H1 (cell line): ENCODE data around the gene OOSP2. TPM values are rescaled to one million over a fixed set of nuclear protein-coding genes. Genes with fewer than 3 reads are reported as not detected.

Source experiments
- CTCF ChIA-PET: fragments of 300-600 bp; sonication (Branson Sonifier 250); formaldehyde crosslinking; loops from one replicate; lab custom pipeline; 2021; ENCODE audit not compliant: partially characterized antibody; lab: Charles Lee
- POLR2A ChIA-PET: fragments of 300-600 bp; sonication (Branson Sonifier 250); formaldehyde crosslinking; loops from one replicate; lab custom pipeline; 2021; ENCODE audit warnings: inconsistent platforms; ENCODE audit not compliant: partially characterized antibody; lab: Charles Lee
- DNase-seq, 2 experiments: peaks; one replicate each; pipeline versions ENCODE4 v3.0.0 to v3.0.0-alpha.2; 2010 to 2022; ENCODE audit warnings: low spot score in 2 of 2, low read depth in 1 of 2, mixed read lengths in 1 of 2
- FAIRE-seq: peaks from 2 replicates; lab custom pipeline; 2011; peaks lifted over from hg19 to GRCh38; lab: Jason Lieb, UNC
- H2AFZ ChIP-seq: 2 replicates; pipeline ENCODE4 v1.8.1; 2012; ENCODE audit warnings: low read length, inconsistent platforms
- H2AK5ac ChIP-seq: 2 replicates; pipeline ENCODE4 v1.6.1; 2013; ENCODE audit warnings: low read depth, low read length
- H2BK120ac ChIP-seq: replicated peaks from 2 replicates; pipeline ENCODE3; 2013; ENCODE audit warnings: low read depth, low read length, inconsistent platforms
- H2BK12ac ChIP-seq: 2 replicates; pipeline ENCODE4 v1.6.1; 2013; ENCODE audit warnings: low read depth, low read length
- H2BK15ac ChIP-seq: 2 replicates; pipeline ENCODE4 v1.6.1; 2013; ENCODE audit warnings: low read length
- H2BK20ac ChIP-seq: 2 replicates; pipeline ENCODE4 v1.6.1; 2013; ENCODE audit warnings: low read length
- H2BK5ac ChIP-seq: 2 replicates; pipeline ENCODE4 v1.6.1; 2013; ENCODE audit warnings: low read depth, low read length
- H3K14ac ChIP-seq: 2 replicates; pipeline ENCODE4 v1.6.1; 2013; ENCODE audit warnings: inconsistent platforms; ENCODE audit not compliant: insufficient read length
- H3K18ac ChIP-seq: 2 replicates; pipeline ENCODE4 v1.6.1; 2013; ENCODE audit warnings: low read length; ENCODE audit errors: extremely low read depth
- H3K23ac ChIP-seq: 2 replicates; pipeline ENCODE4 v1.6.1; 2013; ENCODE audit warnings: inconsistent platforms; ENCODE audit not compliant: insufficient read length
- H3K23me2 ChIP-seq: 2 replicates; pipeline ENCODE4 v1.6.1; 2013; ENCODE audit warnings: low read depth, low read length
- H3K27ac ChIP-seq: 2 replicates; pipeline ENCODE4 v1.6.1; 2011; ENCODE audit warnings: low read depth, low read length, inconsistent platforms
- H3K27me3 ChIP-seq, 4 experiments: replicated peaks in 1 of 4; 1 replicate in 1 of 4; 2 replicates in 3 of 4; pipeline versions ENCODE4 v1.6.1 to v1.8.1; 2011 to 2013; ENCODE audit warnings: low read length in 3 of 4, mild to moderate bottlenecking in 3 of 4, inconsistent platforms in 2 of 4, mixed read lengths in 2 of 4, moderate library complexity in 1 of 4; ENCODE audit not compliant: control insufficient read depth in 3 of 4, insufficient read depth in 3 of 4; ENCODE audit errors: extremely low read depth in 1 of 4
- H3K36me3 ChIP-seq, 4 experiments: 2 replicates each; pipeline versions ENCODE4 v1.6.1 to v1.8.1; 2011 to 2013; ENCODE audit warnings: mild to moderate bottlenecking in 4 of 4, low read length in 3 of 4, moderate library complexity in 2 of 4, control low read depth in 1 of 4, inconsistent platforms in 1 of 4; ENCODE audit not compliant: insufficient read depth in 4 of 4, control insufficient read depth in 2 of 4
- H3K4ac ChIP-seq: replicated peaks from 2 replicates; pipeline ENCODE3; 2013; ENCODE audit warnings: low read length, low read depth, mixed read lengths, inconsistent platforms; ENCODE audit not compliant: insufficient read length
- H3K4me1 ChIP-seq, 4 experiments: replicated peaks in 1 of 4; 1 replicate in 1 of 4; 2 replicates in 3 of 4; pipeline versions ENCODE4 v1.6.1 to v1.8.1; 2011 to 2013; ENCODE audit warnings: low read length in 3 of 4, inconsistent platforms in 2 of 4, mixed read lengths in 1 of 4; ENCODE audit not compliant: insufficient read depth in 4 of 4, control insufficient read depth in 3 of 4
- H3K4me2 ChIP-seq, 2 experiments: 2 replicates each; pipeline versions ENCODE4 v1.6.1 to v1.8.1; 2011 to 2013; ENCODE audit warnings: low read depth in 2 of 2, low read length in 2 of 2, control low read depth in 1 of 2, inconsistent platforms in 1 of 2, mild to moderate bottlenecking in 1 of 2; ENCODE audit not compliant: insufficient read depth in 1 of 2
- H3K4me3 ChIP-seq, 4 experiments: fragments of 200-600, 300-600 bp in 1 of 4; sonication (generic), shearing (Covaris generic), sonication (Bioruptor Twin) in 1 of 4; 2 replicates each; pipeline versions ENCODE4 v1.5.1 to v1.8.1; 2011 to 2016; ENCODE audit warnings: low read length in 4 of 4, low read depth in 3 of 4, control low read depth in 2 of 4, inconsistent platforms in 2 of 4, mild to moderate bottlenecking in 2 of 4, mixed read lengths in 1 of 4, moderate library complexity in 1 of 4; ENCODE audit not compliant: insufficient read depth in 2 of 4; ENCODE audit errors: extremely low read depth in 1 of 4
- H3K56ac ChIP-seq: replicated peaks from 2 replicates; pipeline ENCODE3; 2013; ENCODE audit warnings: low read depth, mild to moderate bottlenecking, mixed read lengths, low read length, inconsistent platforms; ENCODE audit not compliant: insufficient read length
- H3K79me1 ChIP-seq: 2 replicates; pipeline ENCODE4 v1.6.1; 2013; ENCODE audit warnings: low read depth, low read length, control low read depth
- H3K79me2 ChIP-seq, 2 experiments: 2 replicates each; pipeline versions ENCODE4 v1.6.1 to v1.8.1; 2012 to 2013; ENCODE audit warnings: low read length in 2 of 2, mild to moderate bottlenecking in 2 of 2, inconsistent platforms in 1 of 2; ENCODE audit not compliant: insufficient read depth in 2 of 2, control insufficient read depth in 1 of 2
- H3K9ac ChIP-seq, 4 experiments: replicated peaks in 1 of 4; 1 replicate in 1 of 4; 2 replicates in 3 of 4; pipeline versions ENCODE4 v1.6.1 to v1.8.1; 2011 to 2013; ENCODE audit warnings: low read depth in 3 of 4, low read length in 3 of 4, control low read depth in 2 of 4, mild to moderate bottlenecking in 2 of 4, moderate library complexity in 2 of 4, inconsistent platforms in 1 of 4; ENCODE audit errors: extremely low read depth in 1 of 4
- H3K9me3 ChIP-seq, 2 experiments: 2 replicates each; pipeline versions ENCODE4 v1.6.1 to v1.8.1; 2012 to 2013; ENCODE audit warnings: mild to moderate bottlenecking in 2 of 2, moderate library complexity in 2 of 2, control low read depth in 1 of 2, inconsistent platforms in 1 of 2, low read depth in 1 of 2, low read length in 1 of 2, mixed read lengths in 1 of 2; ENCODE audit not compliant: insufficient read depth in 2 of 2
- H4K20me1 ChIP-seq, 2 experiments: replicated peaks in 1 of 2; 2 replicates each; pipeline versions ENCODE3 to v1.8.1; 2011 to 2013; ENCODE audit warnings: inconsistent platforms in 2 of 2, low read length in 2 of 2, mild to moderate bottlenecking in 1 of 2; ENCODE audit not compliant: insufficient read depth in 2 of 2, control insufficient read depth in 1 of 2
- H4K5ac ChIP-seq: 2 replicates; pipeline ENCODE4 v1.6.1; 2013; ENCODE audit warnings: low read length, low read depth, mixed read lengths, inconsistent platforms; ENCODE audit not compliant: insufficient read length
- H4K8ac ChIP-seq: 2 replicates; pipeline ENCODE4 v1.8.0; 2013; ENCODE audit warnings: mild to moderate bottlenecking, moderate library complexity, low read length, inconsistent platforms; ENCODE audit not compliant: insufficient read depth; ENCODE audit errors: extremely low read depth
- H4K91ac ChIP-seq: replicated peaks from 2 replicates; pipeline ENCODE3; 2013; ENCODE audit warnings: low read length, mixed read lengths, inconsistent platforms; ENCODE audit not compliant: insufficient read length
- BCL11A ChIP-seq, 2 experiments: IDR thresholded peaks; one replicate each; pipeline ENCODE4 v1.6.1; 2011; ENCODE audit warnings: low read depth in 2 of 2, low read length in 2 of 2, mild to moderate bottlenecking in 2 of 2
- EP300 ChIP-seq, 2 experiments: IDR thresholded peaks; 1 replicate in 1 of 2; 2 replicates in 1 of 2; pipeline ENCODE4 v1.6.1; 2011 to 2012; ENCODE audit warnings: low read depth in 2 of 2, low read length in 2 of 2, mild to moderate bottlenecking in 2 of 2, borderline replicate concordance in 1 of 2, inconsistent platforms in 1 of 2, moderate library complexity in 1 of 2
- HDAC6 ChIP-seq: IDR thresholded peaks from one replicate; pipeline ENCODE4 v1.7.1; 2012; ENCODE audit warnings: low read depth, mild to moderate bottlenecking, inconsistent platforms, low read length, moderate library complexity
- KDM1A ChIP-seq: fragments of 200-600, 300-600 bp; sonication (generic); IDR thresholded peaks from 2 replicates; pipeline ENCODE4 v1.7.1; 2016; ENCODE audit warnings: mild to moderate bottlenecking, low read length, borderline replicate concordance
- MAFK ChIP-seq: IDR thresholded peaks from 2 replicates; pipeline ENCODE4 v1.6.1; 2012; ENCODE audit warnings: low read depth, mild to moderate bottlenecking, improper control_type of control experiment, low read length
- RNF2 ChIP-seq: fragments of 200-900, 300-1000 bp; sonication (generic); IDR thresholded peaks from 2 replicates; pipeline ENCODE4 v1.7.1; 2016; ENCODE audit warnings: borderline replicate concordance, low read depth, mild to moderate bottlenecking, antibody characterized with exemption, low read length; ENCODE audit not compliant: poor library complexity, severe bottlenecking; ENCODE audit errors: missing control alignments
- SP4 ChIP-seq: IDR thresholded peaks from 2 replicates; pipeline ENCODE4 v1.6.1; 2012; ENCODE audit warnings: low read length, inconsistent platforms
- WGBS, 2 experiments: shearing (Covaris generic) in 1 of 2; methylation state at CpG; one replicate each; pipeline versions ENCODE4 v1.1.6 to v1.1.7; 2013 to 2015; ENCODE audit warnings: low lambda C conversion rate in 2 of 2, mixed read lengths in 2 of 2, inconsistent platforms in 1 of 2, low coverage in 1 of 2, missing lambda C conversion rate in 1 of 2; ENCODE audit not compliant: insufficient replicate concordance in 2 of 2, insufficient coverage in 1 of 2, insufficient read length in 1 of 2; ENCODE audit errors: extremely low coverage in 1 of 2, missing lambda C conversion rate in 1 of 2; 5-methylcytosine and 5-hydroxymethylcytosine counted together
- polyA plus RNA-seq, 7 experiments: library from polyadenylated mRNA; depleted of rRNA in 3 of 7; stranded (reverse) in 5 of 7; unstranded in 2 of 7; fragments of >200 nt in 5 of 7; fragments of 200-250 nt in 2 of 7; gene quantifications; 1 replicate in 5 of 7; 2 replicates in 1 of 7; 4 replicates in 1 of 7; pipeline versions ENCODE4 v1.2.1 to v1.2.3, GENCODE V29; 2011 to 2013; ENCODE audit warnings: missing spikeins in 2 of 7, mixed read lengths in 2 of 7
- total RNA-seq: library from RNA; stranded (reverse); fragmentation: NEBNext Ultra II Directional; extraction: Animal tissue kit (Norgen Biotek cat#: 25700); gene quantifications from 2 replicates; pipeline ENCODE4 v1.2.1, GENCODE V29; 2021
- TF ChIP-seq, protein P1 (sequence below), 3 experiments: IDR thresholded peaks; 1 replicate in 2 of 3; 2 replicates in 1 of 3; pipeline versions ENCODE4 v1.5.1 to v1.6.1; 2011; ENCODE audit warnings: low read length in 3 of 3, mild to moderate bottlenecking in 3 of 3, inconsistent platforms in 2 of 3, low read depth in 1 of 3, moderate library complexity in 1 of 3; ENCODE audit not compliant: insufficient read depth in 1 of 3; ENCODE audit errors: control extremely low read depth in 1 of 3
- TF ChIP-seq, protein P2 (sequence below): IDR thresholded peaks from 2 replicates; pipeline ENCODE4 v1.6.1; 2011; ENCODE audit warnings: low read length, improper control_type of control experiment

Gene OOSP2
- total and polyA plus RNA-seq, 2 of the 8 experiments (the other 6 are each of a cell fraction or from before 2014, with no cell fraction given): not detected

DNA sequence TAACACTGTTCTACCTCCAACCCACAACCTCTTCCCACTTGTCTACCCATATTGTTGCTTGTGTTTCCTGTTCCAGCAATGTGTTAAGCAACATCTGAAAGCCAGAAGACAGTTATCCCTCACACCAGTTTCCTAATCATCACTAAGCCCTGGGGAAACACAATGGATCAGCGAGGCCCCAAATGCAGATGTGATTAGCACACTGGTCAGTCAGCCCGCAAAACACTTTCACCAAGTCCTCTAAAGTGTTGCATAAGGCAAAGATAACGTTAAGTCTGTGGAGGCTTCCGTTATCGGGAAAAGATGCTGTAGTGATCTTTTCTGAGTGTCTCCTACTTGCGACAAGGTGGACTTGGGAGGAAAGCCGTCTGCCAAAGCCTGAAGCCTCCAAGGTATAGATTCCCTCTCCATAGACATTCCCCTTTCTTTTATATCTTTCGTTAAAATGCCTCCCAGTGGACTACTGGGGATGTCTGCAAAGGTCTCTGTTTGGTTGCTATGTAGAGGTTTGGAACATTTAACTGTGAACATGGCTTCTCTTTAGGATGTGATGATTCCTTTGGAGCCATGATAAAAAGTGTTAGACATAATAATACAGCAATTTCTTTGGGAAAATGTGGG is 16.2 kb downstream of the OOSP2 start, which contains the start of gene MS4A3:
Gene MS4A3, plus strand, starts transcription at position 317 of the 621 bp plus-strand sequence. CDS start 4,496 bp downstream, outside the sequence.
- H2BK120ac ChIP-seq: no peak within 1 kb of the TSS
- no peak within 1 kb of the TSS for H3K4ac ChIP-seq
- no peak within 1 kb of the TSS for H3K18ac ChIP-seq
- no peak within 1 kb of the TSS for H4K5ac ChIP-seq
- H3K9ac ChIP-seq: no peak within 1 kb of the TSS
- no peaks in the 10 kb centered on the region for H3K9me3 ChIP-seq
- ChIA-PET POLR2A (no interaction called here), CTCF (interaction anchor here (0.7 to 0.9 kb wide), 2 partner anchors 10 to 15 kb away, joined by 3 read pairs; no protein-coding TSS in a partner anchor)
- H3K36me3 ChIP-seq: no peaks in the 10 kb centered on the region
- no peak within 1 kb of the TSS for H3K4me3 ChIP-seq
- no peak within 1 kb of the TSS for H3K23ac ChIP-seq
- FAIRE-seq: no peak
- no peaks in the 10 kb centered on the region for H3K23me2 ChIP-seq
- no peak within 1 kb of the TSS for H4K8ac ChIP-seq
- H2BK5ac ChIP-seq: no peak within 1 kb of the TSS
- H3K27me3 ChIP-seq: no peaks in the 10 kb centered on the region
- H2AFZ ChIP-seq: peak within 1 kb of the TSS; percentile 96
- no peaks in the 10 kb centered on the region for H3K79me1 ChIP-seq
- no peak within 1 kb of the TSS for H2BK20ac ChIP-seq
- no peaks in the 10 kb centered on the region for H4K20me1 ChIP-seq
- no peaks in the 10 kb centered on the region for H3K79me2 ChIP-seq
- 82% methylated on average over 8 of the region's 8 CpGs; no CpG with 5 or more reads in 1 of the 2 experiments for WGBS, 2 experiments
- H3K56ac ChIP-seq: no peak within 1 kb of the TSS
- no peak within 1 kb of the TSS for H2BK15ac ChIP-seq
- no peak within 1 kb of the TSS for H2BK12ac ChIP-seq
- no peak within 1 kb of the TSS for H2AK5ac ChIP-seq
- no peak within 1 kb of the TSS for H4K91ac ChIP-seq
- DNase-seq: no peak
- no peak within 1 kb of the TSS for H3K27ac ChIP-seq
- no peak within 1 kb of the TSS for H3K14ac ChIP-seq
- H3K4me1 ChIP-seq: peaks cover 0 to 6% (median 2%) of the 10 kb centered on the region in 4 experiments; a peak in 2 of 7 replicates
- H3K4me2 ChIP-seq: no peak within 1 kb of the TSS
- TF ChIP-seq, protein P1, sequence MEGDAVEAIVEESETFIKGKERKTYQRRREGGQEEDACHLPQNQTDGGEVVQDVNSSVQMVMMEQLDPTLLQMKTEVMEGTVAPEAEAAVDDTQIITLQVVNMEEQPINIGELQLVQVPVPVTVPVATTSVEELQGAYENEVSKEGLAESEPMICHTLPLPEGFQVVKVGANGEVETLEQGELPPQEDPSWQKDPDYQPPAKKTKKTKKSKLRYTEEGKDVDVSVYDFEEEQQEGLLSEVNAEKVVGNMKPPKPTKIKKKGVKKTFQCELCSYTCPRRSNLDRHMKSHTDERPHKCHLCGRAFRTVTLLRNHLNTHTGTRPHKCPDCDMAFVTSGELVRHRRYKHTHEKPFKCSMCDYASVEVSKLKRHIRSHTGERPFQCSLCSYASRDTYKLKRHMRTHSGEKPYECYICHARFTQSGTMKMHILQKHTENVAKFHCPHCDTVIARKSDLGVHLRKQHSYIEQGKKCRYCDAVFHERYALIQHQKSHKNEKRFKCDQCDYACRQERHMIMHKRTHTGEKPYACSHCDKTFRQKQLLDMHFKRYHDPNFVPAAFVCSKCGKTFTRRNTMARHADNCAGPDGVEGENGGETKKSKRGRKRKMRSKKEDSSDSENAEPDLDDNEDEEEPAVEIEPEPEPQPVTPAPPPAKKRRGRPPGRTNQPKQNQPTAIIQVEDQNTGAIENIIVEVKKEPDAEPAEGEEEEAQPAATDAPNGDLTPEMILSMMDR (IDR thresholded peaks at IDR 0.05; ENCODE audit: control extremely low read depth in 1 of 3, insufficient read depth in 1 of 3, low read depth in 1 of 3, low read length in 3 of 3): no peak
- TF ChIP-seq EP300 (IDR thresholded peaks at IDR 0.05; ENCODE audit: borderline replicate concordance in 1 of 2, low read depth in 2 of 2, low read length in 2 of 2) (no peak), RNF2 (no peak), SP4 (no peak), BCL11A (IDR thresholded peaks at IDR 0.05; ENCODE audit: low read depth in 2 of 2, low read length in 2 of 2) (no peak), KDM1A (no peak), MAFK (no peak), HDAC6 (no peak)
- TF ChIP-seq, protein P2, sequence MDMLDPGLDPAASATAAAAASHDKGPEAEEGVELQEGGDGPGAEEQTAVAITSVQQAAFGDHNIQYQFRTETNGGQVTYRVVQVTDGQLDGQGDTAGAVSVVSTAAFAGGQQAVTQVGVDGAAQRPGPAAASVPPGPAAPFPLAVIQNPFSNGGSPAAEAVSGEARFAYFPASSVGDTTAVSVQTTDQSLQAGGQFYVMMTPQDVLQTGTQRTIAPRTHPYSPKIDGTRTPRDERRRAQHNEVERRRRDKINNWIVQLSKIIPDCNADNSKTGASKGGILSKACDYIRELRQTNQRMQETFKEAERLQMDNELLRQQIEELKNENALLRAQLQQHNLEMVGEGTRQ: no peak
